HepG2 (cell line): ENCODE results near the gene SMAD3. TPM values are rescaled to one million over a fixed set of nuclear protein-coding genes. Genes with fewer than 3 reads are reported as not detected.

ENCODE experiments used
- HINFP ChIP-seq: sonication (generic); formaldehyde crosslinking; IDR thresholded peaks from 2 replicates; pipeline ENCODE4 v1.4.0; 2020; ENCODE audit warnings: low read depth, mild to moderate bottlenecking, missing genetic modification reagents
- HNF1B ChIP-seq: sonication (generic); formaldehyde crosslinking; IDR thresholded peaks from 2 replicates; pipeline ENCODE4 v1.5.1; 2020; ENCODE audit warnings: mild to moderate bottlenecking, moderate library complexity, missing genetic modification reagents
- NR2F1 ChIP-seq, 2 experiments: fragments of 450-650 bp in 1 of 2; formaldehyde crosslinking in 1 of 2; IDR thresholded peaks; 2 replicates each; pipeline versions ENCODE4 v1.5.0 to v1.6.1; 2016 to 2020; ENCODE audit warnings: mild to moderate bottlenecking in 1 of 2, missing compliant biosample characterization in 1 of 2, missing genetic modification reagents in 1 of 2, moderate library complexity in 1 of 2
- PRMT3 ChIP-seq: sonication (generic); formaldehyde crosslinking; IDR thresholded peaks from 2 replicates; pipeline ENCODE4 v1.8.1; 2022; ENCODE audit warnings: low read depth, mild to moderate bottlenecking, moderate library complexity, missing genetic modification reagents, borderline replicate concordance
- ZBTB14 ChIP-seq: sonication (generic); formaldehyde crosslinking; IDR thresholded peaks from 2 replicates; pipeline ENCODE4 v1.4.0; 2020; ENCODE audit warnings: missing genetic modification reagents
- ZBTB4 ChIP-seq: sonication (generic); formaldehyde crosslinking; IDR thresholded peaks from 2 replicates; pipeline ENCODE4 v1.4.0; 2020; ENCODE audit warnings: missing genetic modification reagents, mild to moderate bottlenecking, borderline replicate concordance
- ZNF292 ChIP-seq: sonication (generic); formaldehyde crosslinking; IDR thresholded peaks from 2 replicates; pipeline ENCODE4 v1.8.1; 2022; ENCODE audit warnings: mild to moderate bottlenecking, low read depth, missing genetic modification reagents, borderline replicate concordance
- ZNF318 ChIP-seq: sonication (generic); formaldehyde crosslinking; IDR thresholded peaks from 2 replicates; pipeline ENCODE4 v1.4.0; 2020; ENCODE audit warnings: mild to moderate bottlenecking, missing genetic modification reagents
- ZNF883 ChIP-seq: sonication (generic); formaldehyde crosslinking; IDR thresholded peaks from 2 replicates; pipeline ENCODE4 v1.5.1; 2020; ENCODE audit warnings: mild to moderate bottlenecking, missing genetic modification reagents; ENCODE audit errors: not compliant biosample characterization
- polyA plus RNA-seq, 8 experiments: library from polyadenylated mRNA; depleted of rRNA in 3 of 8; stranded (reverse) in 7 of 8; unstranded in 1 of 8; fragments of >200 nt; fragmentation: Illumina TruSeq in 4 of 8; extraction: Trizol in 4 of 8; gene quantifications; 2 replicates each; pipeline versions ENCODE4 v1.2.1 to v1.2.3, GENCODE V29; 2011 to 2016; ENCODE audit warnings: low read depth in 4 of 8, missing spikeins in 1 of 8, mixed read lengths in 1 of 8; ENCODE audit not compliant: insufficient read depth in 1 of 8
- total RNA-seq, 5 experiments: library from RNA; depleted of rRNA; stranded (reverse); fragments of >200 nt; fragmentation: Illumina TruSeq; extraction: Trizol; gene quantifications; 2 replicates each; pipeline ENCODE4 v1.2.3, GENCODE V29; 2016; ENCODE audit warnings: low read depth in 1 of 5

The SMAD3 gene
- total and polyA plus RNA-seq, 2 of the 13 experiments (the other 11 are each of a cell fraction or from before 2014, with no cell fraction given): 8.6 to 56.3 TPM

- TF ChIP-seq ZNF318 (CRISPR knock-in tag): peak; percentile 65; the same call in 1 of the 2 replicates
- no peak for TF ChIP-seq ZNF883 (CRISPR knock-in tag)
- no peak for TF ChIP-seq PRMT3 (CRISPR knock-in tag)
- peak; percentile 28; the same call in 1 of the 2 replicates for TF ChIP-seq ZBTB14
- peak; percentile 97 for TF ChIP-seq HNF1B
- TF ChIP-seq NR2F1 (CRISPR knock-in tag; IDR thresholded peaks at IDR 0.05): no peak
- no peak for TF ChIP-seq ZBTB4
- TF ChIP-seq ZNF292 (CRISPR knock-in tag): peak; percentile 14; the same call in 1 of the 2 replicates
- TF ChIP-seq HINFP (CRISPR knock-in tag): no peak
Measured at GRCh38 chr15:67048281-67049279, 16.8 kb upstream of the SMAD3 start (continued).
